IMR-90 (cell line): ENCODE data around the gene PIWIL4. TPM values are rescaled to one million over a fixed set of nuclear protein-coding genes. Genes with fewer than 3 reads are reported as not detected.
A peak's percentile ranks its signal among the peaks of the same experiment; 100 is the strongest.

Experiments
- ATAC-seq: fragments of 200-7000 bp; cut with Tn5 transposase; 2 replicates; pipeline ENCODE4 v1.9.1; 2020; ENCODE audit warnings: low read depth, mild to moderate bottlenecking, moderate library complexity
- BruUV-seq: library from RNA; stranded (reverse); fragments of 400-500 nt; replicated peaks from 2 replicates; lab custom pipeline; 2021; lab: Mats Ljungman, UMichigan
- CTCF ChIA-PET: fragments of 300-600 bp; formaldehyde crosslinking; extraction: SDS; loops from one replicate; lab custom pipeline; 2021; ENCODE audit warnings: antibody characterized with exemption; lab: Yijun Ruan, JAX
- POLR2A ChIA-PET: fragments of 300-600 bp; sonication (Branson Sonifier 250); formaldehyde crosslinking; loops from one replicate; lab custom pipeline; 2022; ENCODE audit warnings: antibody characterized with exemption; ENCODE audit not compliant: unreplicated experiment; lab: Charles Lee
- DNase-seq: peaks from one replicate; pipeline ENCODE4 v3.0.0; 2013
- H2AFZ ChIP-seq: replicated peaks from 2 replicates; pipeline ENCODE3; 2013; ENCODE audit warnings: low read length, mild to moderate bottlenecking; ENCODE audit not compliant: poor library complexity
- H2AK5ac ChIP-seq: 2 replicates; pipeline ENCODE4 v1.6.1; 2013; ENCODE audit warnings: low read depth, low read length, inconsistent platforms
- H2AK9ac ChIP-seq: replicated peaks from 2 replicates; pipeline ENCODE3; 2013; ENCODE audit warnings: mild to moderate bottlenecking, low read depth, low read length, moderate library complexity; ENCODE audit not compliant: poor library complexity
- H2BK120ac ChIP-seq: 2 replicates; pipeline ENCODE4 v1.6.1; 2013; ENCODE audit warnings: low read depth, low read length, inconsistent platforms
- H2BK15ac ChIP-seq: 3 replicates; pipeline ENCODE4 v1.6.1; 2013; ENCODE audit warnings: low read depth, low read length, inconsistent platforms
- H2BK20ac ChIP-seq: 2 replicates; pipeline ENCODE4 v1.6.1; 2013; ENCODE audit warnings: low read depth, mild to moderate bottlenecking, inconsistent platforms, low read length, moderate library complexity
- H2BK5ac ChIP-seq: 2 replicates; pipeline ENCODE4 v1.6.1; 2013; ENCODE audit warnings: mild to moderate bottlenecking, low read depth, low read length, inconsistent platforms; ENCODE audit not compliant: poor library complexity, severe bottlenecking
- H3K14ac ChIP-seq: replicated peaks from 2 replicates; pipeline ENCODE4 v1.6.1; 2013; ENCODE audit warnings: low read depth, low read length, inconsistent platforms
- H3K18ac ChIP-seq: 2 replicates; pipeline ENCODE4 v1.6.1; 2013; ENCODE audit warnings: low read depth, low read length, control low read depth
- H3K23ac ChIP-seq: 2 replicates; pipeline ENCODE4 v1.6.1; 2013; ENCODE audit warnings: low read depth, low read length, inconsistent platforms
- H3K27ac ChIP-seq: 2 replicates; pipeline ENCODE4 v1.5.1; 2013; ENCODE audit warnings: mild to moderate bottlenecking, control low read depth, low read length; ENCODE audit not compliant: insufficient read depth
- H3K27me3 ChIP-seq: 2 replicates; pipeline ENCODE4 v1.6.1; 2013; ENCODE audit warnings: low read length; ENCODE audit not compliant: control insufficient read depth, insufficient read depth
- H3K36me3 ChIP-seq: 2 replicates; pipeline ENCODE4 v1.6.1; 2013; ENCODE audit warnings: low read length, mixed read lengths; ENCODE audit not compliant: control insufficient read depth, insufficient read depth
- H3K4ac ChIP-seq: 2 replicates; pipeline ENCODE4 v1.6.1; 2013; ENCODE audit warnings: low read depth, low read length, inconsistent platforms
- H3K4me1 ChIP-seq: 2 replicates; pipeline ENCODE4 v1.6.1; 2013; ENCODE audit warnings: low read length, mixed read lengths; ENCODE audit not compliant: control insufficient read depth, insufficient read depth
- H3K4me2 ChIP-seq: 2 replicates; pipeline ENCODE4 v1.6.1; 2013; ENCODE audit warnings: low read depth, mild to moderate bottlenecking, control low read depth, low read length, moderate library complexity
- H3K4me3 ChIP-seq: 2 replicates; pipeline ENCODE4 v1.5.1; 2013; ENCODE audit warnings: low read depth, mild to moderate bottlenecking, control low read depth, low read length, moderate library complexity; ENCODE audit not compliant: insufficient read depth
- H3K56ac ChIP-seq: 2 replicates; pipeline ENCODE4 v1.6.1; 2013; ENCODE audit warnings: low read length, inconsistent platforms; ENCODE audit not compliant: insufficient read depth; ENCODE audit errors: extremely low read depth
- H3K79me1 ChIP-seq, 2 experiments: 2 replicates each; pipeline ENCODE4 v1.6.1; 2013; ENCODE audit warnings: low read length in 2 of 2, inconsistent platforms in 1 of 2, low read depth in 1 of 2
- H3K9ac ChIP-seq: 2 replicates; pipeline ENCODE4 v1.6.1; 2013; ENCODE audit warnings: low read depth, low read length, control low read depth
- H3K9me1 ChIP-seq: 2 replicates; pipeline ENCODE4 v1.6.1; 2013; ENCODE audit warnings: low read length, inconsistent platforms; ENCODE audit not compliant: insufficient read depth
- H3K9me3 ChIP-seq: 2 replicates; pipeline ENCODE4 v1.6.1; 2013; ENCODE audit warnings: low read length; ENCODE audit not compliant: control insufficient read depth, insufficient read depth
- H4K20me1 ChIP-seq: 2 replicates; pipeline ENCODE4 v1.6.1; 2013; ENCODE audit warnings: low read length, inconsistent platforms; ENCODE audit not compliant: insufficient read depth
- H4K5ac ChIP-seq: 2 replicates; pipeline ENCODE4 v1.6.1; 2013; ENCODE audit warnings: mild to moderate bottlenecking, low read depth, low read length, control low read depth
- H4K8ac ChIP-seq, 2 experiments: 2 replicates each; pipeline ENCODE4 v1.6.1; 2013; ENCODE audit warnings: low read depth in 2 of 2, low read length in 2 of 2, control low read depth in 1 of 2, inconsistent platforms in 1 of 2
- H4K91ac ChIP-seq: 2 replicates; pipeline ENCODE4 v1.6.1; 2013; ENCODE audit warnings: low read depth, low read length, inconsistent platforms; ENCODE audit not compliant: insufficient read depth
- NFE2L2 ChIP-seq: fragments of 150-350 bp; IDR thresholded peaks from 2 replicates; pipeline ENCODE4 v1.6.1; 2016; ENCODE audit warnings: low read depth, mild to moderate bottlenecking, low read length
- WGBS, 2 experiments: methylation state at CpG; one replicate each; pipeline versions ENCODE4 v1.1.5 to v1.1.7; 2013; ENCODE audit warnings: missing lambda C conversion rate in 2 of 2; ENCODE audit not compliant: insufficient read length in 1 of 2; ENCODE audit errors: extremely low coverage in 2 of 2; 5-methylcytosine and 5-hydroxymethylcytosine counted together
- dilution Hi-C: fragments of 300-500 bp; cut with HindIII; formaldehyde crosslinking; loops from one replicate; pipeline ENCODE4 v1.14.3; 2018; ENCODE audit warnings: low sequenced_read_pairs; ENCODE audit not compliant: unreplicated experiment
- in situ Hi-C: fragments of 300-500 bp; cut with MboI; formaldehyde crosslinking; loops from 3 replicates; pipeline ENCODE4 v1.14.3; 2019; ENCODE audit warnings: low sequenced_read_pairs, inconsistent platforms, mixed read lengths
- intact Hi-C: fragments of 100-400 bp; cut with micrococcal nuclease; formaldehyde crosslinking; loops from 2 replicates; pipeline ENCODE4 v1.10.0; 2022
- polyA plus RNA-seq, 3 experiments: library from polyadenylated mRNA; depleted of rRNA; stranded (reverse); fragments of >200 nt; gene quantifications; 2 replicates each; pipeline ENCODE4 v1.2.3, GENCODE V29; 2012; ENCODE audit warnings: low replicate concordance in 1 of 3
- total RNA-seq: library from RNA; depleted of rRNA; stranded (reverse); fragments of >200 nt; gene quantifications from 2 replicates; pipeline ENCODE4 v1.2.3, GENCODE V29; 2012
- TF ChIP-seq, protein P1 (sequence below): conservative IDR thresholded peaks from 2 replicates; pipeline ENCODE4 v1.5.1; 2012; ENCODE audit warnings: mild to moderate bottlenecking, low read depth, low read length, improper control_type of control experiment

The PIWIL4 gene
- total and polyA plus RNA-seq, 2 of the 4 experiments (the other 2 are of a cell fraction): 0.72 to 1.3 TPM

DNA sequence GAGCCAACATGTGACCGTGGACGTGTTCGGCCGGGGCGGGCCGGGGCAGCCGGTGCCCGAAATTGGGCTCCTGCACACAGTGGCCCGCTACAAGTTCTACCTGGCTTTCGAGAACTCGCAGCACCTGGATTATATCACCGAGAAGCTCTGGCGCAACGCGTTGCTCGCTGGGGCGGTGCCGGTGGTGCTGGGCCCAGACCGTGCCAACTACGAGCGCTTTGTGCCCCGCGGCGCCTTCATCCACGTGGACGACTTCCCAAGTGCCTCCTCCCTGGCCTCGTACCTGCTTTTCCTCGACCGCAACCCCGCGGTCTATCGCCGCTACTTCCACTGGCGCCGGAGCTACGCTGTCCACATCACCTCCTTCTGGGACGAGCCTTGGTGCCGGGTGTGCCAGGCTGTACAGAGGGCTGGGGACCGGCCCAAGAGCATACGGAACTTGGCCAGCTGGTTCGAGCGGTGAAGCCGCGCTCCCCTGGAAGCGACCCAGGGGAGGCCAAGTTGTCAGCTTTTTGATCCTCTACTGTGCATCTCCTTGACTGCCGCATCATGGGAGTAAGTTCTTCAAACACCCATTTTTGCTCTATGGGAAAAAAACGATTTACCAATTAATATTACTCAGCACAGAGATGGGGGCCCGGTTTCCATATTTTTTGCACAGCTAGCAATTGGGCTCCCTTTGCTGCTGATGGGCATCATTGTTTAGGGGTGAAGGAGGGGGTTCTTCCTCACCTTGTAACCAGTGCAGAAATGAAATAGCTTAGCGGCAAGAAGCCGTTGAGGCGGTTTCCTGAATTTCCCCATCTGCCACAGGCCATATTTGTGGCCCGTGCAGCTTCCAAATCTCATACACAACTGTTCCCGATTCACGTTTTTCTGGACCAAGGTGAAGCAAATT, 21.7 kb upstream of the PIWIL4 start (continued):
- TF ChIP-seq, protein P1, sequence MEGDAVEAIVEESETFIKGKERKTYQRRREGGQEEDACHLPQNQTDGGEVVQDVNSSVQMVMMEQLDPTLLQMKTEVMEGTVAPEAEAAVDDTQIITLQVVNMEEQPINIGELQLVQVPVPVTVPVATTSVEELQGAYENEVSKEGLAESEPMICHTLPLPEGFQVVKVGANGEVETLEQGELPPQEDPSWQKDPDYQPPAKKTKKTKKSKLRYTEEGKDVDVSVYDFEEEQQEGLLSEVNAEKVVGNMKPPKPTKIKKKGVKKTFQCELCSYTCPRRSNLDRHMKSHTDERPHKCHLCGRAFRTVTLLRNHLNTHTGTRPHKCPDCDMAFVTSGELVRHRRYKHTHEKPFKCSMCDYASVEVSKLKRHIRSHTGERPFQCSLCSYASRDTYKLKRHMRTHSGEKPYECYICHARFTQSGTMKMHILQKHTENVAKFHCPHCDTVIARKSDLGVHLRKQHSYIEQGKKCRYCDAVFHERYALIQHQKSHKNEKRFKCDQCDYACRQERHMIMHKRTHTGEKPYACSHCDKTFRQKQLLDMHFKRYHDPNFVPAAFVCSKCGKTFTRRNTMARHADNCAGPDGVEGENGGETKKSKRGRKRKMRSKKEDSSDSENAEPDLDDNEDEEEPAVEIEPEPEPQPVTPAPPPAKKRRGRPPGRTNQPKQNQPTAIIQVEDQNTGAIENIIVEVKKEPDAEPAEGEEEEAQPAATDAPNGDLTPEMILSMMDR: no peak

- dilution Hi-C loops: no loop called here
These were observed 21.1 kb upstream of the PIWIL4 start for GRCh38 chr11:94546162-94546470.

More at GRCh38 chr11:94546162-94546470, 21.1 kb upstream of the PIWIL4 start:
- Histone ChIP-seq H4K20me1 (peaks cover 10% of the 10 kb centered on the region; the same call in 1 of the 2 replicates), H3K27ac (no peak overlapping the region), H3K4ac (no peak overlapping the region), H2BK5ac (no peak overlapping the region), H3K18ac (no peak overlapping the region), H2BK20ac (no peak overlapping the region), H4K91ac (no peak overlapping the region), H3K36me3 (peaks cover 2% of the 10 kb centered on the region; the same call in 1 of the 2 replicates), H3K4me1 (peaks cover 6% of the 10 kb centered on the region), H3K9me1 (peaks cover 8% of the 10 kb centered on the region), H2AK5ac (0 out of 2 replicates have a peak overlapping the region, but pooled peaks have one; percentile 14), H3K56ac (no peak overlapping the region), H4K5ac (no peak overlapping the region), H2AK9ac (peak overlapping the region; percentile 47), H3K79me1 (peaks cover 12 to 39% of the 10 kb centered on the region in 2 experiments), H3K9me3 (no peaks in the 10 kb centered on the region), H2BK120ac (no peak overlapping the region), H3K27me3 (no peaks in the 10 kb centered on the region), H2BK15ac (no peak overlapping the region), H2AFZ (no peak overlapping the region), H4K8ac (no peak overlapping the region), H3K9ac (no peak overlapping the region), H3K23ac (peak overlapping the region; percentile 29), H3K14ac (no peak overlapping the region), H3K4me3 (no peak overlapping the region), H3K4me2 (peak overlapping the region; percentile 47)
- CTCF ChIA-PET: no interaction called here
- BruUV-seq: no TSS peak
- TF ChIP-seq NFE2L2: no peak
- intact Hi-C loops: no loop called here
- no CpG with 5 or more reads among the region's 2 CpGs for WGBS, 2 experiments
- POLR2A ChIA-PET: no interaction called here
- in situ Hi-C loops: no loop called here
- no peak for DNase-seq
- ATAC-seq: no peak
